ENCODE data around the gene PCGF2. TPM values are rescaled to one million over a fixed set of nuclear protein-coding genes. Genes with fewer than 3 reads are reported as not detected.

PCGF2 gene
- total RNA-seq, 2 donors from 2014 or later: 101 to 106 TPM

DNA sequence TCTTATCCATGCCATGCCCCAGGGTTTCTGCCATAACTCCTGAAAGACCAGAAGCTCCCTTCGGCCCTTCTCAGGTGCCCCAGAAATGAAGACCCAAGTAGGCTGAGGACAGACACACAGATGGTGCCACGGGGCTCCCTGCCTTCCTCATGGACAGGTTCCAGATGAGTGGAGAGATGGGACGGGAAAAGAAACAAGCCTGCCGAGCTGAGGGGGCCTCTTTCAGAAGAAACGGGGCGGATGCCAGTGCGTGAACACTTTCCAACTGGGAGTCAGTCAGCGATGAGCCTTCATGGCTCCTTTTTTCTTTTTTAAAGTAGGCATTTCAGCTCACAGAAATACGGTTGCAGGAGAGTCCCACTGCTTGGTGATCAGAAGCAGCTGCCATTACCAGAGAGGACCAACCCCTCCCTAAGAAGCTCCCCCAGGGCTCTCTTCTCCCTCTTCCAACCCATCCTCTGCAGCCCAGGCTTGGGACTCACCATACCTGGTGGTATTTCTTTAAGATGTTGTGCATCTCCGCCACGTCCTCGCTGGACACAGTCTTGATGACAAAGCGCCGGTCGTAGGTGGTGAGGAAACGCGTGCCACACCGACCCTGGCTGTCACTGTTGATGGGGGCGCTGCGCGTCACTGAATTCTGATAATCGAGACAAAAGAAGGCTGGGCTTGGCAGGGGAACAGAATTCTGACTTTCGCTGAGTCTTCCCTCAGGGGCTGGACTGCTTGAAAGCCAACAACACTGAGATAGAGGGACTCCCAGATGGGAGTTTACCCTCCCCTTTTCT is 32.0 kb upstream of the PCGF2 start:
- Histone ChIP-seq H3K27me3 (ENCODE audit: control insufficient read depth, insufficient read depth, low read length, poor library complexity, severe bottlenecking) (no peaks in the 10 kb centered on the region), H3K9me3 (ENCODE audit: control insufficient read depth, low read length) (no peaks in the 10 kb centered on the region), H3K36me3 (ENCODE audit: control insufficient read depth, insufficient read depth, low read length) (peaks cover 91% of the 10 kb centered on the region), H3K9ac (ENCODE audit: extremely low read depth, low read length, poor library complexity, severe bottlenecking) (no peak overlapping the region), H3K27ac (ENCODE audit: low read depth, low read length) (no peak overlapping the region), H3K4me1 (ENCODE audit: control insufficient read depth, insufficient read depth, low read length) (no peaks in the 10 kb centered on the region), H3K4me3 (ENCODE audit: low read length) (no peak overlapping the region)
- H3K4me3 Mint-ChIP-seq: no peak overlapping the region
- no peak for DNase-seq
- TF ChIP-seq, protein P1, sequence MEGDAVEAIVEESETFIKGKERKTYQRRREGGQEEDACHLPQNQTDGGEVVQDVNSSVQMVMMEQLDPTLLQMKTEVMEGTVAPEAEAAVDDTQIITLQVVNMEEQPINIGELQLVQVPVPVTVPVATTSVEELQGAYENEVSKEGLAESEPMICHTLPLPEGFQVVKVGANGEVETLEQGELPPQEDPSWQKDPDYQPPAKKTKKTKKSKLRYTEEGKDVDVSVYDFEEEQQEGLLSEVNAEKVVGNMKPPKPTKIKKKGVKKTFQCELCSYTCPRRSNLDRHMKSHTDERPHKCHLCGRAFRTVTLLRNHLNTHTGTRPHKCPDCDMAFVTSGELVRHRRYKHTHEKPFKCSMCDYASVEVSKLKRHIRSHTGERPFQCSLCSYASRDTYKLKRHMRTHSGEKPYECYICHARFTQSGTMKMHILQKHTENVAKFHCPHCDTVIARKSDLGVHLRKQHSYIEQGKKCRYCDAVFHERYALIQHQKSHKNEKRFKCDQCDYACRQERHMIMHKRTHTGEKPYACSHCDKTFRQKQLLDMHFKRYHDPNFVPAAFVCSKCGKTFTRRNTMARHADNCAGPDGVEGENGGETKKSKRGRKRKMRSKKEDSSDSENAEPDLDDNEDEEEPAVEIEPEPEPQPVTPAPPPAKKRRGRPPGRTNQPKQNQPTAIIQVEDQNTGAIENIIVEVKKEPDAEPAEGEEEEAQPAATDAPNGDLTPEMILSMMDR (conservative IDR thresholded peaks at IDR 0.05): no peak
- no peaks in the 10 kb centered on the region for H3K27me3 Mint-ChIP-seq (ENCODE audit: insufficient read depth)
- no peaks in the 10 kb centered on the region for H3K9me3 Mint-ChIP-seq
- peaks cover 82% of the 10 kb centered on the region for H3K36me3 Mint-ChIP-seq (ENCODE audit: low read depth)
- no peaks in the 10 kb centered on the region for H3K4me1 Mint-ChIP-seq
- H3K27ac Mint-ChIP-seq: no peak overlapping the region
- WGBS, 2 experiments (ENCODE audit: insufficient coverage in 1 of 2, insufficient read length in 1 of 2): 94 to 99% methylated on average over 23 of the region's 23 CpGs

DNA sequence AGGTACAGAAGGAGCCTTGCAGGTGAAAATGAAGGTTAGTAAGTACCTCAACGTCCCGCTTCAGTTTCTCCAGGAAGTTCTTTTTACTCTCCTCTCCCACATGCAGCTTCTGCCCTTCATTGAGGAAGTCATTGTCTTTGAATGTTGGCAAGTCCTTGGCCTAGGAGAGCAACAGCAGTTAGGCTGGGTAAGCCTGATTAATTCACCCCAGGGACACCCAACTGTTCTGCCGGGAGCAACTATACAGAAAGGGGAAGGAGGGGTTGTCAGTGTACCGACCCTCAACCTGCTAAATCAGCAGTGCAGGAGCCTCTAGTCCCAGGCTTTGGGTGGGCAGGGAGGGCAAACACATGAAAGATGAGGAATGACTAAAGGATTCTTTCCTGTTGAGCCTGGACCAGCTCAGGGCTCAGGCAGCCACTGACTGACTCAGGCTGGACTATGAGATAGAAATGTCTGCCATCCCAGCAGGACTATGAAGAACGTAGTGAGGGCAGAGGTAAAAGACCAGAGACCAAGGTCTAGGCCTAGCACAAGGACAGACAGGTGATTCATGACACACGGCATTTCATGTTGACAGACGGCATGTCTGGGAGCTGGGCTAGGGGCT is 29.6 kb upstream of the PCGF2 start:
- Histone ChIP-seq H3K36me3 (ENCODE audit: control insufficient read depth, insufficient read depth, low read length) (peaks cover 90% of the 10 kb centered on the region), H3K27me3 (ENCODE audit: control insufficient read depth, insufficient read depth, low read length, poor library complexity, severe bottlenecking) (no peaks in the 10 kb centered on the region), H3K4me1 (ENCODE audit: control insufficient read depth, insufficient read depth, low read length) (no peaks in the 10 kb centered on the region), H3K9ac (ENCODE audit: extremely low read depth, low read length, poor library complexity, severe bottlenecking) (no peak overlapping the region), H3K4me3 (ENCODE audit: low read length) (no peak overlapping the region), H3K9me3 (ENCODE audit: control insufficient read depth, low read length) (no peaks in the 10 kb centered on the region), H3K27ac (ENCODE audit: low read depth, low read length) (no peak overlapping the region)
- Mint-ChIP-seq H3K27ac (no peak overlapping the region), H3K4me3 (no peak overlapping the region), H3K27me3 (ENCODE audit: insufficient read depth) (no peaks in the 10 kb centered on the region), H3K4me1 (no peaks in the 10 kb centered on the region), H3K9me3 (no peaks in the 10 kb centered on the region), H3K36me3 (ENCODE audit: low read depth) (peaks cover 80% of the 10 kb centered on the region)
- TF ChIP-seq, protein P1 (conservative IDR thresholded peaks at IDR 0.05): no peak
- WGBS, 2 experiments (ENCODE audit: insufficient coverage in 1 of 2, insufficient read length in 1 of 2): 77 to 86% methylated on average over 7 of the region's 7 CpGs
- no peak for DNase-seq

DNA sequence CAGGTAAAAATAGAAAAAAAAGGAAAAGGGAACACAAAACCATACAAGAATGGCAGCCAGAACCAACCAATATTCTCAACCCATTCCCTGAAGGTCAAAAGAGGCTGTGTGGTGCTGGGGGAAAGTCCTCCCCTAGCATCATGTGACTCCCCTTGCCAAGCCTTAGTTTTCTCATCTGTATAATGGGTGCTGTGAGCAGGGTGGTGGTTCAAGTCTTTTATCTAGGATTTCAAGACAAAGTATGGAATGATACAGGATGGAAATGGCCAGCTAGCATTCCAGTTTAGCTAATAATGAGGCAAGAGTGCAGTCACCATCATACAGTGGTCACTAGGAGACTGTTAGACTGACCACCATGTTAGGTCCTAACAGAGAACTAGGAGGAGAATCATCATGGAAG is 25.1 kb upstream of the PCGF2 start:
- no peaks in the 10 kb centered on the region for H3K4me1 ChIP-seq (ENCODE audit: control insufficient read depth, insufficient read depth, low read length)
- H3K4me1 Mint-ChIP-seq: no peaks in the 10 kb centered on the region
- no peaks in the 10 kb centered on the region for H3K9me3 Mint-ChIP-seq
- H3K4me3 Mint-ChIP-seq: no peak overlapping the region
- no peak for DNase-seq
- H3K27ac ChIP-seq (ENCODE audit: low read depth, low read length): no peak overlapping the region
- no peak overlapping the region for H3K27ac Mint-ChIP-seq
- no peaks in the 10 kb centered on the region for H3K27me3 Mint-ChIP-seq (ENCODE audit: insufficient read depth)
- no peak overlapping the region for H3K9ac ChIP-seq (ENCODE audit: extremely low read depth, low read length, poor library complexity, severe bottlenecking)
- H3K36me3 ChIP-seq (ENCODE audit: control insufficient read depth, insufficient read depth, low read length): peaks cover 92% of the 10 kb centered on the region
- H3K4me3 ChIP-seq (ENCODE audit: low read length): no peak overlapping the region
- peaks cover 83% of the 10 kb centered on the region for H3K36me3 Mint-ChIP-seq (ENCODE audit: low read depth)
- H3K27me3 ChIP-seq (ENCODE audit: control insufficient read depth, insufficient read depth, low read length, poor library complexity, severe bottlenecking): no peaks in the 10 kb centered on the region
- TF ChIP-seq, protein P1 (conservative IDR thresholded peaks at IDR 0.05): no peak
- H3K9me3 ChIP-seq (ENCODE audit: control insufficient read depth, low read length): no peaks in the 10 kb centered on the region

Measured in endodermal cell (in vitro differentiated cells).